Measurements from ENCODE around the gene ANO10. TPM values are rescaled to one million over a fixed set of nuclear protein-coding genes. Genes with fewer than 3 reads are reported as not detected.
A peak's percentile ranks its signal among the peaks of the same experiment; 100 is the strongest.

Gene ANO10
- total RNA-seq, 4 donors from 2014 or later = 28.2 to 36.9 (median 31.6) TPM

DNA sequence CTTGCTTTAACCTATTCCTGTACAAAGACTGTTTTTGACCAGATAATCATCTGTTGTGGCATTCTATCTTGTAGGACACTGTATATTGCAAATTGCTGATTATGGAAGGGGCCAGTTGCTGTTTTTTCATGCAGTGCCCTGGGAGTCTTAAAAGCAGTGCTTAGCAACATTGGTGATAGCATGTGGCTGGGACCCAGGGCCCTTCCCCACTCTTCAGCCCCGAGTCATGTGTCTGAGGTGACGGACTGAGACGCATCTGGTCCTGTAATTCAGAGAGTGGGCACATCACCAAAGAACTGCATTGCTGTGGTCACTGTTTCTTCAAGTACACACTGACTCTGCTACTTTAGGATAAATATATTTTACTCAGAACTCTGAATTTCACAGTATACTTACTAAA, 272.1 kb downstream of the ANO10 start:
- TF ChIP-seq POLR2AphosphoS5 (IDR thresholded peaks at IDR 0.05) (no peak), POLR2A (IDR thresholded peaks at IDR 0.05) (no peak), EP300 (IDR thresholded peaks at IDR 0.05) (no peak)
- TF ChIP-seq, protein P1, sequence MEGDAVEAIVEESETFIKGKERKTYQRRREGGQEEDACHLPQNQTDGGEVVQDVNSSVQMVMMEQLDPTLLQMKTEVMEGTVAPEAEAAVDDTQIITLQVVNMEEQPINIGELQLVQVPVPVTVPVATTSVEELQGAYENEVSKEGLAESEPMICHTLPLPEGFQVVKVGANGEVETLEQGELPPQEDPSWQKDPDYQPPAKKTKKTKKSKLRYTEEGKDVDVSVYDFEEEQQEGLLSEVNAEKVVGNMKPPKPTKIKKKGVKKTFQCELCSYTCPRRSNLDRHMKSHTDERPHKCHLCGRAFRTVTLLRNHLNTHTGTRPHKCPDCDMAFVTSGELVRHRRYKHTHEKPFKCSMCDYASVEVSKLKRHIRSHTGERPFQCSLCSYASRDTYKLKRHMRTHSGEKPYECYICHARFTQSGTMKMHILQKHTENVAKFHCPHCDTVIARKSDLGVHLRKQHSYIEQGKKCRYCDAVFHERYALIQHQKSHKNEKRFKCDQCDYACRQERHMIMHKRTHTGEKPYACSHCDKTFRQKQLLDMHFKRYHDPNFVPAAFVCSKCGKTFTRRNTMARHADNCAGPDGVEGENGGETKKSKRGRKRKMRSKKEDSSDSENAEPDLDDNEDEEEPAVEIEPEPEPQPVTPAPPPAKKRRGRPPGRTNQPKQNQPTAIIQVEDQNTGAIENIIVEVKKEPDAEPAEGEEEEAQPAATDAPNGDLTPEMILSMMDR (IDR thresholded peaks at IDR 0.05) = no peak
- Histone ChIP-seq H3K27me3 (no peaks in the 10 kb centered on the region), H3K9me3 (peaks cover 12% of the 10 kb centered on the region), H3K27ac (no peak overlapping the region), H3K4me3 (no peak overlapping the region), H3K4me1 (no peaks in the 10 kb centered on the region), H3K36me3 (peaks cover 66% of the 10 kb centered on the region)
- no peak for DNase-seq (ENCODE audit: low spot score in 2 of 2)
- 93% methylated on average over 3 of the region's 3 CpGs for WGBS

DNA sequence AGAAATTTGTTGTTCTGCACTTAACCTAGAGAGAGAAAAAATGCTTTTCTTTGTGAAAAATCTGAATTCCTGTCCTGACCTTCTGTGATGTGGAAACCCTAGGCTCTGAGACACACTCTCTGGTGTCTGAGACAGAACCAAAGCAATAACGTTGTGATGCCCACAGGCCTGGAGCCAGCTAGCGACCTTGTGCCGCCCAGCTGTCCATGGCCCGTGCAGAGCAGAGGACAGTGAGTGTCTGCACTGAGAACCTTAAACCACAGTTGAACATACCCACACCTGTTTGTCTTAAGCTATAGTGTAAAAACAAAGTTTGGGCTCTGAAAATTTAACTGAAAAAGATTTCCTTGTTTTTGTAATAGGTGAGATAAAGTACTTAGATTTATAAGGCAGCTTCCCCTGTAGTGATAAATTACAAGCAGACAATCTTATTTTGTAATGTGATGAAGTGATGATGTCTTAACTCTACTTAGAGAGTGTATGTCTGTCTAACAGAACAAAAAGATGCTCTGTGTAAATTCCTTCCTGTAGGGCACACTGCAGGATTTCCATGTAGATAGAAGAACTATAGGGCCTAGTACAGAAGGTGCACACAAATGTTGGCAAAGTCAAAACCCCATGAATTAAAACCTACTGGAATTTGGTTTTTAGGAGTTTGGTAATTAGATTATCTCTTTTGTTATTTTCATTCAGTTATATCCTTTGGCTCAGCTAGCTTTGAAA, 272.8 kb downstream of the ANO10 start:
- no peaks in the 10 kb centered on the region for H3K4me1 ChIP-seq
- peaks cover 73% of the 10 kb centered on the region for H3K36me3 ChIP-seq
- no peak for DNase-seq (ENCODE audit: low spot score in 2 of 2)
- peaks cover 5% of the 10 kb centered on the region for H3K9me3 ChIP-seq
- no peak overlapping the region for H3K4me3 ChIP-seq
- TF ChIP-seq EP300 (IDR thresholded peaks at IDR 0.05) = no peak
- no peak overlapping the region for H3K27ac ChIP-seq
- 92% methylated on average over 4 of the region's 4 CpGs for WGBS
- no peaks in the 10 kb centered on the region for H3K27me3 ChIP-seq

DNA sequence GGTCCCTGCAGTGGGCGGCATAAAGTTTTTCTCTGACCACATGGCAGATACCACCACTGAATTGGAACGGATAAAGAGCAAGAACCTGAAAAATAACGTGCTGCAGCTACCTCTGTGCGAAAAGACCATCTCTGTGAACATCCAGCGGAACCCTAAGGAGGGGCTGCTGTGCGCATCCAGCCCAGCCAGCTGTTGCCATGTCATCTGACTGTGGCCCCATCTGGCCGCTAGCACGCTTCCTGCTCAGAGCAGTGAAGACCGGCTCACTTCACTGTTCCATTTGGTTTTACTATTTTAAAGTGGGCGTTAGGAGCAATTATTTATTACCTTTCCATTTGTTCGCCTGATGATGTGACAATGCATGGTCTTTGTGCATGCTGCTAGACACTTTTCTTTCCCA, 273.5 kb downstream of the ANO10 start:
- no peak overlapping the region for H3K27ac ChIP-seq
- H3K4me3 ChIP-seq = no peak overlapping the region
- H3K27me3 ChIP-seq = no peaks in the 10 kb centered on the region
- H3K36me3 ChIP-seq = peaks cover 79% of the 10 kb centered on the region
- DNase-seq (ENCODE audit: low spot score in 2 of 2) = no peak
- no peaks in the 10 kb centered on the region for H3K4me1 ChIP-seq
- H3K9me3 ChIP-seq = no peaks in the 10 kb centered on the region
- WGBS = 93% methylated on average over 11 of the region's 11 CpGs
- TF ChIP-seq EP300 (IDR thresholded peaks at IDR 0.05) = no peak
- no peak for TF ChIP-seq POLR2A (IDR thresholded peaks at IDR 0.05)
- TF ChIP-seq POLR2AphosphoS5 (IDR thresholded peaks at IDR 0.05) = no peak
- TF ChIP-seq, protein P1 (IDR thresholded peaks at IDR 0.05) = no peak

DNA sequence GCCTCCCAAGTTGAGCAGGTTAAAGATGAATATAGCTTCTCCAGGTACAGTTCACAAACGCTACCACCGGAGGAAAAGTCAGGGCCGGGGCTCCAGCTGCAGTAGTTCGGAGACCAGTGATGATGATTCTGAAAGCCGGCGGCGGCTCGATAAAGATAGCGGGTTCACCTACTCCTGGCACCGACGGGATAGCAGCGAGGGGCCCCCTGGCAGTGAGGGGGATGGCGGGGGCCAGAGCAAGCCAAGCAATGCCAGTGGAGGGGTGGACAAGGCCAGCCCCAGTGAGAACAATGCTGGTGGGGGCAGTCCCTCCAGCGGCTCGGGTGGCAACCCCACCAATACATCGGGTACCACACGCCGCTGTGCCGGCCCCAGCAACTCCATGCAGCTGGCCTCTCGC, 274.0 kb downstream of the ANO10 start:
- TF ChIP-seq POLR2A (IDR thresholded peaks at IDR 0.05) (no peak), EP300 (IDR thresholded peaks at IDR 0.05) (no peak), POLR2AphosphoS5 (IDR thresholded peaks at IDR 0.05) (no peak)
- TF ChIP-seq, protein P1 (IDR thresholded peaks at IDR 0.05) = no peak
- H3K4me1 ChIP-seq = no peaks in the 10 kb centered on the region
- peak; percentile 56 to 78 for DNase-seq (ENCODE audit: low spot score in 2 of 2)
- peaks cover 85% of the 10 kb centered on the region for H3K36me3 ChIP-seq
- H3K27me3 ChIP-seq = no peaks in the 10 kb centered on the region
- H3K27ac ChIP-seq = no peak overlapping the region
- WGBS = 97% methylated on average over 15 of the region's 20 CpGs
- H3K4me3 ChIP-seq = no peak overlapping the region
- no peaks in the 10 kb centered on the region for H3K9me3 ChIP-seq

DNA sequence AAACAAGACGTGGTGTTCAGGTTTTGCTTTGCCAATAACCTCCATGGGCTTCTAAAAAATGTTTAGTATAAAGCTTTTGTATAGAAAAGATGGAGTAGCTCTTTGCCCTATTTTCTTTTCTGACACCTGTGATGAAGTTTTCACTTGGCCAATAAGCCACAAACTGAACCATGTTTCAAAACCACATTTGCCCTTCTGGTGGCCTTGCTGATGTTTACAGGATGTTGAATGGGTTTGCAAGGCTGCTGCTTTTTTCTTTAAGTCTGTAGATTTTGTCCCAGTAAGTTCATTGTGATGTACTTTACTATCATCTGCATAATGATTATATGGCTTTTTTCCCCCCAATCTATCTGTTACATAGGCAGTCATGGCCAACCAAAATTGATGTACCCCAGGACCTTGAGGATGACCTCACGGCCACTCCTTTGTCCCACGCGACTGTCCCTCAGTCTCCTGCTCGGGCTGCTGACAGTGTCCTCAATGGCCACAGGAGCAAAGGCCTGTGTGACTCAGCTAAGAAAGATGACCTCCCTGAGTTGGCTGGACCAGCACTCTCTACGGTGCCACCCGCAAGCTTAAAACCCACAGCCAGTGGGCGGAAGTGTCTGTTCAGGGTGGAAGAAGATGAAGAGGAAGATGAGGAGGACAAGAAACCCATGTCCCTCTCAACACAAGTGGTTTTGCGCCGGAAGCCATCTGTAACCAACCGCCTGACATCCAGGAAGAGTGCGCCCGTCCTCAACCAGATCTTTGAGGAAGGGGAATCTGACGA, 274.6 kb downstream of the ANO10 start:
- WGBS = 97% methylated on average over 13 of the region's 14 CpGs
- Histone ChIP-seq H3K4me3 (no peak overlapping the region), H3K27ac (no peak overlapping the region), H3K4me1 (no peaks in the 10 kb centered on the region), H3K27me3 (no peaks in the 10 kb centered on the region), H3K36me3 (peaks cover 91% of the 10 kb centered on the region), H3K9me3 (no peaks in the 10 kb centered on the region)
- no peak for DNase-seq (ENCODE audit: low spot score in 2 of 2)
- no peak for TF ChIP-seq POLR2A (IDR thresholded peaks at IDR 0.05)
- TF ChIP-seq POLR2AphosphoS5 (IDR thresholded peaks at IDR 0.05) = no peak
- TF ChIP-seq, protein P1 (IDR thresholded peaks at IDR 0.05) = no peak
- TF ChIP-seq EP300 (IDR thresholded peaks at IDR 0.05) = no peak

Measured in suprapubic skin (tissue), 4 donors.